Right hindlimb (tissue), 1 donor: ENCODE data around the gene PRSS23.
"Not testable (repeated sequence)": the region's sequence is repeated elsewhere in the genome, so short reads cannot be mapped to it uniquely, and the experiment has no call there.

Experiments used
- DNase-seq: peaks from one replicate; pipeline ENCODE4 v3.0.0-alpha.2; 2018

The PRSS23 gene, protein sequence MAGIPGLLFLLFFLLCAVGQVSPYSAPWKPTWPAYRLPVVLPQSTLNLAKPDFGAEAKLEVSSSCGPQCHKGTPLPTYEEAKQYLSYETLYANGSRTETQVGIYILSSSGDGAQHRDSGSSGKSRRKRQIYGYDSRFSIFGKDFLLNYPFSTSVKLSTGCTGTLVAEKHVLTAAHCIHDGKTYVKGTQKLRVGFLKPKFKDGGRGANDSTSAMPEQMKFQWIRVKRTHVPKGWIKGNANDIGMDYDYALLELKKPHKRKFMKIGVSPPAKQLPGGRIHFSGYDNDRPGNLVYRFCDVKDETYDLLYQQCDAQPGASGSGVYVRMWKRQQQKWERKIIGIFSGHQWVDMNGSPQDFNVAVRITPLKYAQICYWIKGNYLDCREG

DNA sequence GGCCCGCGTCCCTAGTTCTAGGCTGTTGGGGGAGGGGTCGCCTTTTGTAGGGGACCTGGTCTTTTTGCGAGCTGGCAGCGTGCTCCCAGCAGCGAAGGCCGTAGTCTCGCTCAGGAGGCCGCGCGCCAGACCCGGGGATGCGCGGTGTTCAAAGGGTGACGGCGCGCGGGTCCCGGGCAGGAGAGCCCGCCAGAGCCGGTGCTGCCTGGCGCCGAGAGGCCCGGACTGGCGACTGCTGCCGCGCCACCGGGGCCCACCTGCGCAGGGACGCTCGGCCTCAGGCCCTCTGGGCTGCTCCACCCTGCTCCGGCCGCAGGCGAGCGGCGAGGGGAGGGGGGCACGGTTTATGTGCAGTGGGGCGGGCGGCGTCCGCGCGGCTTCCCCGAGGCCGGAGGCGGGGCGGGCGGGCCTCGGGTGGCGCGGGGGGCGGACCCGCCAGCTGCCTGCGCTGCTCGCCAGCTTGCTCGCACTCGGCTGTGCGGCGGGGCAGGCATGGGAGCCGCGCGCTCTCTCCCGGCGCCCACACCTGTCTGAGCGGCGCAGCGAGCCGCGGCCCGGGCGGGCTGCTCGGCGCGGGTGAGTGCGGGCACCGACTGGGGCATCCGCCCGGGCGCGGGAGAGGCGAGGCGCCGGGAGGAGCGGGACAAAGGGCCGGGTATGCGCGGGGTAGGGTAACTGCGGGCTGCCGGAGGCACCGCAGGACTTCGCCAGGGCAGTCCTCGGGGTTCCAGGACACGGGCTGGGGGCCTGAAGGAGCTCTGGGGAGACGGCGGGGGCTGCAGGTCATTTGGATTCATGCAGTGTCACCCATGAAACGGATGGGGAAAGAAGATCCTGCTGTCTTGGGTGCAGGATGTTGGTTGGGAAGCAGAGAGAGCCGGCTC, at the start of gene PRSS23:
PRSS23 (plus strand) TSS at position 467 of the 884 bp plus-strand sequence. CDS start 7,102 bp downstream, outside the sequence.
- peak; percentile 81 for DNase-seq

DNA sequence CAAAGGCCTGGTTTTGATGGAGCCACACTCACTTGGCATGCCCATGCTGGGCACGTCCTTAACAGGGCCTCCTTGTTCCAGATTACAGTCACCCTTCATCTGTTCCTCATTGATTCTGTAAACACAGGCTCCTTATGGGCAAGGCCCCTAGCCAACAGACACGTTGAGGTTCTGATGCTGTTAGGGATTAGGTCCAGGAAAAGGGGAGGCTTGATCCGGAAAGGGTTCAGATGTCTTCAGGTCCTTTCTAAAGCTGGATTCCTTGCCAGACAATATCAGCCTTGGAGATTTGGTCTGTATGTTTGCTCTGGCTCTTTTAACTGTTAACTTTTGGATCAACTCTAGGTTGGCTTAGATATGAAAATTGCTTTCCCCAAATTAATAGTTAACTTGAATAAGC, 46.9 kb upstream of the PRSS23 start:
- DNase-seq: peak; percentile 57

DNA sequence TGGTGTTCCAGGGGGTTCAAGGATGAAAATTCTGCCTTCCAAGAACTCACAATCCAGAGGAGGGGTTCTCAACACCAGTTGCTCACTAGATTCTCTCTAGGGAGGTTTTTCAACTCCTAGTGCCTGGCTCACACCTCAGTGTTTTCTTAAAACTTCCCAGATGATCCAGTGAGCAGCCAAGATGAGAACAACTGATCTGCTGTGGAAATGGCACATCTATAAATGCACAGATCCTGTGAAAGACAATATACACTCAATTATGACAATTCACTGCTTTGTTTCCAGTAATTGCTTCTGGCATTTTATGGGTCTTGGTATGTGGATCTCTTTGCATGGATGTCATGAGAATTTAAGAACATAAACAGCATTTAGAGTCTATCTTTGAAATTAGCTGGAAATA, 45.2 kb upstream of the PRSS23 start:
- no peak for DNase-seq

DNA sequence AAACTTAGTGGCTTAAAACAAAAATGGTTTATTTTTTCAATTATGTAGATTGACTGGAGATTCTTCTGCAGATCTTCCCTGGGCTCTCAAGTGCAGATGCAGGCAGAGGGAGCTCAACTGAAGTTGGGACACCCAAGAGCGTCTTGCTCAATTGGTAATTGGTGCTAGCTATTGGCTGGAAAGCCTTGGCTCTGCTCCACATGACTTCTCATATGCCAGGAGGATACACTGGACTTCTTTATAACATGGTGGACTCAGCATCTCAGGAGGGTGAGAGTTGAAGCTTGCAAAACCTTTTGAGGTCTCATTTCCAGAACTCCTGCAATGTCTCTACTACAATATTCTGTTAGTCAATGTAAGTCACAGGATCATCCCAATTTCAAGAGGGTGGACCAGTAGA, 42.2 kb upstream of the PRSS23 start:
- no peak for DNase-seq

DNA sequence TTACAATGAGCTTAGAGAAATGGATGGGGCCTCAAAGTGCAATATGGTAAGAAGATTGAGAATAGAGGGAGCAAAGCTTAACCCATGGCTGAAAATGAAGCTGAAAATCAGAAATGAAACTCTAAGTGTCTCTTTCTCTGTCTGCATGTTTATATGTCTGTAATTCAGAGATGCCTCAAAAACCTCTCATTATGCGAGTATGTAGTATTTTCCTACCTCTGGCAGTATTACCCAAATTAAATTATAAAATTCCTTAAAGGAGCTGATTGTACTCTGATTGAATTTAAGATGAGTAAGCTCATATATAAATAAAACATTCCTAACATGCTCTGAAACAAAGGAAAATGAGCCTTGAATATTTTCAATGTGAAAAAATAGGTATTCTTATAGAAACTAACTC, 39.8 kb upstream of the PRSS23 start:
- DNase-seq: no peak

DNA sequence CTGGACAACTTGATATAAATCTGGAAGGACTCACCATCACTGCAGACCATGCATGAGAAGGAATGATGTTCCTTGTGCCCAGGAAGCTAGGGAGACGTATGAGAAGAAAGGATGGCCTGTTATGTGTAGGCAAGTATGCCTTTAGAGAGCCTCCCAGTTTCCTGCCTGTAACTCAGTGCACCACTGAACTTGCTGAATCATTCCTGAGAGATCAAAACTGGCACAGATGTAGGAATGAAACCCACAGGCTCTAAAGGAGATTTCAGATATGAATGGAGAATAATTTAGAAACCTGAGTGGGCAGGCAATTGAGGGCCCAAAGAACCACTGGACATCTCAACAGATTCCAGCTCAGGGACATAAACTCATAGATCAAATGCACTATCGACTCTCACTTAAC, 38.4 kb upstream of the PRSS23 start:
- DNase-seq: no peak

DNA sequence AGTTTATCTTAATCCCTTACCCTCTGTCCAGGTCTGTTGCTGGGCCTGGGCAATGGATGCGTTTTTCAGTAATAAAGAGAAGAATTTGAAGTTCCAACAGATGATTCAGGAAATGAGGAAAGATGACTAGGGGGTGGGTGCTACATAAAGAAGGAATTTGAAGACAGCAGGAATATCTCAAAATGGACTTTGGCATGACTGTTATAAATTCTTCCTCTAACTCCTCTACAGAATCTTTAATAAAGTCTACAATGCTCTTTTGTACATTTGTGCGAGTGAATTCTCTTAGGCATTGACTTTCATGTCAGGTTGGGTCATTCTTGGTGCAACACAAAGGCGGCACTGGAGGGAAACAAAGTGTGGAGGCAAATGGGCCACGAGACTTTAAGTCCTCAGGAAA, 35.1 kb upstream of the PRSS23 start:
- DNase-seq: no peak

DNA sequence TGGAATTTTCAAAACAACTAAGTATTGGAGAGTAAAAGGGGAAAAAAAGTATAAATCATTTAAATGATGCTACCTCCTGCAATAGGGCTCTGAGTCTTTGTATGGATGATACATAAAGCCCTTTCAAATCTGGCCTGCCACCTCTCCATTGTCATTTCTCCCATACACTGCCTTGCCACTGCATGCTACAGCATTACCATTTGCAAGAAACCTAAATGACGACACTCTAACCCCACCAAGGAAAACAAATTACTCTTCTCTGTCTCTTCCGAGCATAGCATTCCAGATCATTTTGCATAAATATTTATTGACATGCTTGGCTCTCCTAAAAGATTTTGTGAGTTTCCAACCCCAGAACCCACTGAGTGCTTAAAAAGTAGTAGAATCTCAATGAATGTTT, 34.5 kb upstream of the PRSS23 start:
- DNase-seq: no peak

DNA sequence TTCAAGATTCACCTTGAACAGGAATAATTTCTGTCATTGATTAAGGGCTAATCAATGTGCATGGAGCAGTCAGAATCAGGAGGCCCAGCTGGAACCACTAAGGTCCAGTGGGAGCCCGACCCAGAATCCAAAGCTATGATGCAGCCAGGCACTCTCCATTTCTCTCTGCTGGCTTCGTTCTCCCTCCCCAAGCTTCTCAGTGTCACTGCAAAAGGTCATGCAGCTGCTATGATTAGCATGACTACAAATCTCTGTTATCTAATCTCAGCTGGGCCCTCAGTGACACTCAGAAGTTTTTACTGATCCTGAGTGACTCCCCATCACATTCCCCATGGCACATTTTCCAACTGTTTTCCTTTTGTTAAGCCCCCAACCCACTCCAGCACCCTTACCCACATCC, 31.1 kb upstream of the PRSS23 start:
- no peak for DNase-seq

DNA sequence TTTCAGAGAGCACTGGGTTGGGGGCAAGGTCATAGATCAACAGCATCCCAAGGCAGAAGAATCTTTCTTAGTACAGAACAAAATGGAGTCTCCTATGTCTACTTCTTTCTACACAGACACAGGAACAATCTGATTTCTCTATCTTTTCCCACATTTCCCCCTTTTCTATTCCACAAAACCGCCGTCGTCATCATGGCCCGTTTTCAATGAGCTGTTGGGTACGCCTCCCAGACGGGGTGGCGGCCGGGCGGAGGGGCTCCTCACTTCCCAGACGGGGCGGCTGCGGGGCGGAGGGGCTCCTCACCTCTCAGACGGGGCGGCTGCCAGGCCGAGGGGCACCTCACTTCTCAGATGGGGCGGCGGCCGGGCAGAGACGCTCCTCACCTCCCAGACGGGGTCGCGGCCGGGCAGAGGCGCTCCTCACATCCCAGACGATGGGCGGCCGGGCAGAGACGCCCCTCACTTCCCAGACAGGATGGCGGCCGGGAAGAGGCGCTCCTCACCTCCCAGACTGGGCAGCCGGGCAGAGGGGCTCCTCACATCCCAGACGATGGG, 29.8 kb upstream of the PRSS23 start:
- not testable (repeated sequence) for DNase-seq

DNA sequence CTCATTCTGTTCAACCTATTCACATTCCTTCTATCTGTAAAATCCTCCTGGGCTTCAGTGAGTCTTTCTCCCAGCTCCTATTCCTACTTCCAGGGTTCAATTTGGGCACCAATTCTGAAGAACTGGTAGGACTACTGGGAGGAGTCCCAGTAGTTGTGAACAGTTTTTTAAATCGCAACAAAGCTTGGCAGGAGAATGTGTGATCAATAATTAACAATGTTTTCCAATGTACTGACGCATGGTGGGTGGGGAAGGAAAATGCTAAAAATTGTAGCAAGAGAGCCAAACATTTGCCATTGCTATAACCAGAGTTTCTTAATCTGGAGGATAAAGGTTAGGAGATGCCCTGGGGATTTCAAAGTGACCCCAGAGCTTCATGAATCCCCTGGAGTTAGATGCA, 27.3 kb upstream of the PRSS23 start:
- no peak for DNase-seq

DNA sequence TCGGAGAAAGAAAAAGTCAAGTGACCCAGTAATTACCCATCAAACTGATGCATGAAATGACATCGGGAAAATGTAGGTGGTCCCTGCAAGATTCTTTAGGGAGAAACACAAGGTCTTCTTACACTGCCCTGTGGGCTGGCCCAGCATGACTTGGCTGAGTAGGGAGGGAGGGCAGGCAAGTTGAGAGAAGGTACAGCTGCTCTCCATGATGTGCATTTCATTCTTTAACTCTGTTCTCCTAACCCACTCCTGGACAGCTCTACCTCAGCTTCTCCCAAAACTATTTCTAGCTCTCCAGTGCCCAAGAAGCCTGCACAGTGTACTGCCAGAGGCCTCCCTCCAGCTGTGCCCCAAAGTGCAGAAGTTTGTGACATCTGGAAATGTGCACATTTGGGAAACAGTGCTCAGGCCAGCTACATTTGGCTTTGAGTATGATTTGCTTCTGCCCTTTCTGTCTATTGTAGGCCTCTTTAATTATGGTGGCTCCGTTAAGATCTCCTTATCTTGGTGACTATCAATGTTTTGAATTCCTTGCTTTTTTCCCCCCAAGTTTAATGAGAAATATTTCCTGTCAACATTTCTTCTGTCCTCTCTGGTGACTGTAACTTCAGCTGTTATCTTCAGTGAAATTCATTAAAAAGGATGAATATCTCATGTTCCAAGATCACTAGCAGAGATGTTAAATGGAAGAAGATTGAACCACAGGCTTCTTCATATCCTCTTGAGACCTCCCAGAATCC, 26.7 kb upstream of the PRSS23 start:
- no peak for DNase-seq

DNA sequence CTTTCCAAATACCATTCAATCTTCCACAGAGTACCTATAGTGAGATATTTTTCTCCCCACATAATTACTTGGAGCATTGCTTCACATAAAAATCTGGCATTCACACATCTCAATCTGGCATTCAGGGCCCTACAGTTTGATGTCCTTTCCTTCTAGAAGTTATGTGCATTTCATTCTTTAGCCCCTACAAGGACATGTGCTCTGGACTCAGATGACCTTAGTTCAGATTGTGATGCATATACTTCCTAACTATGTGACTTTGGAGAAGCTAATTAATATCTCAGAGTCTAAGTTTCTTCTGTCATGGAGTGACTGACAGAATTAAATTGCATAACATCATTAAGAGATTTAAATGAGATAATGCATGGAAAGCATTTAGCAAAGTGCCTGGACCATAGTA, 25.9 kb upstream of the PRSS23 start:
- no peak for DNase-seq

DNA sequence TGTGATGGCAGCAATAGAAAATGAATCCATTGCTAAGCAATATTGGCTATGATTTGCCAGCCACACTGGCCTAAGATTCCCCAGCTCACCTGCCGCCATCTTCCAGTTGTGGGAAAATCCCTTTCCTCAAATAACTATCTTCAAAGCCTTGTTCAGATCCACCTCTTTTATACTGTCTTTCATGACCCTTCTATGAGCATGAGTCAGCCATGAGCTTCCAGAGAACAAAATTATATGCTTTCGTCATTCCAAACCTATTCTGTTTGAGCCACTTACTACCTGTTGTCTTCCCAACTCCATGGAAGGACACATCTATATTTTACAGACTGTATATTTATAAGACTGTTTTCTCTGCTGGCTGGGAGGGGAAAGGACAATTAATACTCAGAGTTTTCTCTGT, 25.0 kb upstream of the PRSS23 start:
- no peak for DNase-seq

DNA sequence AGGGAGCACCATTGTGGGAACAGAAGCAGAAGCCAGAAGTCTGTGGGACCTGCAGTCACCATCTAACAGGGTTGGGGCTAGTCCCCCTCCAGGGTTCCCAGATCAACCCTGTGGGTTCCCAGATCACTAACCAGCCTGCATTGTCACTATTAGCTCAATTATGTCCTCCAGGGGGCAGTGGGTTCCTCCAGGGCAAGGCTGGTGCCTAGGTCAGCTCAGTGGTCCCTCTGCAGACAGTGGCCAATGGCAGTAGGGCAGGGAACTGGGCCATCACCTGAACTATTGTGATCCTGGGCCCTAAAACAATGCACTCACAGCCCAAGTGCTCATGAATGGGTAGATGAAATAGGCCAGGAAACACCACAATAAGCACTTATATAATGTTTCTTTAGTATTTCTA, 18.8 kb upstream of the PRSS23 start:
- DNase-seq: no peak

DNA sequence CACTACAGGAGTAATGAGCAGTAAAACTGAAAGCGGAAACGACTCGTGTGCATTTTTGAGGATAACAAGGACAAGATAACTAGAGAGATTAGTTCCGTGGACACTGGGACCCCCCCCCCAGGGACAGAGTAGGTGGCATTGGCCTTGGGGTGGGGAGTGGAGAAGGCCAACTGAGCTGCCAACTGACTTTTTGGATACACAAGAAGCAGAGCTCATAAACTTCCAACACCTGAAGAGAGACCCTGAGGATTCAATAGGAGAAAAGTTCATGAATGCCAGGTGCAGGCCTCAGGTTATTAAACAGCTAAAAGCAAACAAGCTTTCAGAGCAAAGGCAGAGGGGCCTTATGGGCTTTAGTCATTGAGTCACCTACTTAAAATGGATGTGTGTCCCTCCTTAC, 17.6 kb upstream of the PRSS23 start:
- no peak for DNase-seq

DNA sequence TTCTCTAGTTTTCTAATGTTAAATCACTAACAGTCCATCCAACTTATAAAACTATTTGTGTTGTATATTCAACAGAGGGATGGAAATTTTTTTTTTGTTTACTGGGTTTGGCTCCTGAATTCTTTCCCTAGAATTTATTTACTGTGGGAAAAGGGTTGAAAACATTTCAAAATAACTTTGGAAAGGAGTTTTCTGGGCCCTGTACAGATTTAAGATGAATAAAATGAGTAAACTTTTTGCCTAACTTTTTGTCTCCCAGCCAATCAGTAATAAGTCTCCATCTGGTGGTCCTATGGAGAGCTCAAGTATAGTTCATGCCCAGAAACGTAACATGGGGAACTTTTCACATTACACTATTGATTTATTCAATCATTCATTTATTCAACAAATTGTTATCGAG, 16.7 kb upstream of the PRSS23 start:
- DNase-seq: no peak

DNA sequence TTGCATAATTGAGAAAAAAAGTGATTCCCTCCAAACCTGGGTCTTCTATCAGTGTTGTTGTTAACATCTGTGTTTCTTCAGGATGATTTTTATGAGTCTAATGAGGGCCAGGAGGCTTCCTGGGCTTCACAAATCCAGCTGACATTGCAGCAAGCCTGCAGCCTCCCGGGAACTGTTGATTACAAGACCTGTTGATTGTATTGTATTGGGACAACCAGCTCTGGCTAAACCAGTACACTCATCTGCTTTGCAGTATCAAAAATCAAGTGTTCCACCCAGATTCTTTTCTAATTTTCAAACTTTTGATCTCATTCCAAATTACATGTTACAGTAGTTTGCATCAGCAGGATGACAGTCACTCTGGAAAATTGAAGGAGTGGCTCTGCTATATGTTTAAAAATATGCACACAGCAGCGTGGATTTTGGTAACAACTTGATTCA, 16.1 kb upstream of the PRSS23 start:
- no peak for DNase-seq

DNA sequence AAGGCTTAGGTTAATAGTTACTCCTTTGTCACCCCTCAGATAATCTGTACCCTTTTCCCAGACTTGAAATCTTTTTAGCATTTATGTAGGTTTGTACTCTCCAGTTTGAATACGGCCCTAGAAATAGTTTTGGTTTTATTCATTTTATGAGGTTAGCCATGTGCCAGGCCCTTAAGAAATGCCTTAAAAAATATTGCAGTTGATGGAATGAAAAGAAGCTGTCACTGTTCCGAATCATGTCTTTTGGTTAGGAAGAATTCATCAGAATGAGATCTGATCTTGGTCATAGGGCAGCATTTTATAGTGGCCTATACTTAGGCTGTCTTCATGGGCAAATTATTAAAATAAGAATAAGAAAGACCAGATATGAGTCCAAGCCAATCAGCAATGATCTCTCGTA, 14.8 kb upstream of the PRSS23 start:
- no peak for DNase-seq

DNA sequence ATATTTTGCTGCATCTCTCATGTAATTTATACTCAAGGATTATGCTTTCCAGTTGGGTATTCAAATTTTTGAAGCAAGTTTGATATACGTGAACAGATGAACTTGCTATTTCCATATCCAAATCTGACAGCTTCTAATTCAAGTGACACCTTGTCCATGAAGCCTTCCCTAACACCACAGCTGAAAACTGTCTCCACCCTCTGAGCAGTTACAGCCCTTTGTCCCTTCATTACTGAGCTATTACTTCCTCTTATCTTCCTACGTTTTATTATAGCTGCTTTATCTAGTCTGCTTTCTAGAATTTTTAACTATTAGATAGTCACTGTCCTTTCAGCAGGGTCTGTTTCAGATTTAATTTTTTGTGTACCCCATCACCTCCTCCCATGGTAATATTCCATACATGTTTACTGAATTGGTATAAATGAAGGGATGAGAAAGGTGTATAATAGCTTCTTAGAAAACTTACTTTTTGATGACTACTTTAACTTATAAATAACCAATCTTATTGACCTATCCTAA, 13.3 kb upstream of the PRSS23 start:
- DNase-seq: no peak

DNA sequence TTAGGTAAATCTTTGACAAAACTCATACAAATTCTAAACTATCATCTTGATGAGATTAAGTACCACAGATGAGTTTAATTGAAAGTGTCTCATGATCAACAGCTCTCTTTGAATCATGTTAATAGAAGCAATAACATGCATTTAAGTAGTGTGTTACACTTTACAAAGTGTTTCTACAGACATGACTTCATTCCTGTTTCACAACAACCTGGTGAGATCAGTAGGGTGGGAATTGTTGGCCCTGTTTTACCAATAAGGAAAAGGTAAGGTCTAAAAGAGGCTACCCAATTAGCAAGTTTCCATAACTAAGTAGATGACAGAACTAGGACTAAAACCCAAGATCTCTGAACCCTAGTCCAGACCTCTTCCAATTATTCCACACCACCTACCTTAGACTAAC, 12.7 kb upstream of the PRSS23 start:
- no peak for DNase-seq

DNA sequence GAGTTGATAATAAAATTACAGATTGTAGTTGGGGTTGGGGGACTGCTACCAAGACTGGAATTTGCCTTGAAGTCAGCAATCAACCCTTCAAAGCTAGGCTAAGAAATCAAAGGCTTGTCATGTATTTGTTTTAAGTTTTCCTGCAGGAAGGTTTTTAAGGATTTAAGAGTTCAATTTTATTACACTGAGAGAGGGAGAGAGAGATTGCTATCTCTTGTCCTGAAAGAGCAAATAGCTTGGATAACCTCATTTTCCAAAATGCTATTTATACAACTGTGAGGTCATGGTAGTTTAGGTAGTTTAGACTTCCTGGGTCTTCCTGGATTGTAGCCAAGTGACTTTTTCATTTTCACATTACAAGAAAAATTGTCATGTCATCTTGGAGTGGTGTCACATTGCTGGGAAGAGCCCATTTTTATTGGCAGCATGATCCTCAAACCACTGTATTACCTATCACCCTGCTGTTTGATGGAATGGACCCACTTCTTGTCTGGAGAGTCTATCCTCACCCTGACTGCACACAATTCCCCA, 10.1 kb upstream of the PRSS23 start:
- no peak for DNase-seq
